GM12892 (cell line): ENCODE data around the gene ACKR2.

ENCODE experiments used
- POLR2A ChIP-seq: IDR thresholded peaks from 2 replicates; pipeline ENCODE4 v1.6.1; 2011; ENCODE audit warnings: low read depth, low read length, control low read depth
- POLR2AphosphoS5 ChIP-seq: IDR thresholded peaks from 2 replicates; pipeline ENCODE4 v1.6.1; 2011; ENCODE audit warnings: low read depth, low read length, control low read depth
- TAF1 ChIP-seq: IDR thresholded peaks from 2 replicates; pipeline ENCODE4 v1.6.1; 2011; ENCODE audit warnings: low read depth, mild to moderate bottlenecking, control low read depth, low read length, borderline replicate concordance

DNA sequence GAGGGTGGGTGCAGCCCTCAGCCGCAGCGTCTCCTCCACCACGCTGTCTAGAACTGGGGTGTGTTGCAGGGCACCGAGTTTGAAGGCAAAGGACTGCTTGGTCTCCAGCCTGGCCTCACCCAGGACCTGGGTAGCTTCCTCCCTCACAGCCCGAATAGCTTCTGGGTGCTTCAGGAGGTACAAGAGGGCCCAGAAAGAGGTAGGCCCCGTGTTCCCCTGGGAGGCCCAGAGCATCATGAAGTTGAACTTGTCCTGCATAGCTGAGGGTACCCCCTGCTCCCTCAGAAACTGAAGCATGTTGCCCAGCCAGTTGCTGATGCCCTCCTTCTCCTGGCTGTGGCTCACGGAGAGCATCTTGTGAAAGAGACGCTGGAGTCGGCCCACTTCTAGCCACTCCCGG is 65.5 kb downstream of the ACKR2 start:
- TF ChIP-seq POLR2A (no peak), POLR2AphosphoS5 (no peak), TAF1 (no peak)
